Measurements from ENCODE around the gene CNTF.

DNA sequence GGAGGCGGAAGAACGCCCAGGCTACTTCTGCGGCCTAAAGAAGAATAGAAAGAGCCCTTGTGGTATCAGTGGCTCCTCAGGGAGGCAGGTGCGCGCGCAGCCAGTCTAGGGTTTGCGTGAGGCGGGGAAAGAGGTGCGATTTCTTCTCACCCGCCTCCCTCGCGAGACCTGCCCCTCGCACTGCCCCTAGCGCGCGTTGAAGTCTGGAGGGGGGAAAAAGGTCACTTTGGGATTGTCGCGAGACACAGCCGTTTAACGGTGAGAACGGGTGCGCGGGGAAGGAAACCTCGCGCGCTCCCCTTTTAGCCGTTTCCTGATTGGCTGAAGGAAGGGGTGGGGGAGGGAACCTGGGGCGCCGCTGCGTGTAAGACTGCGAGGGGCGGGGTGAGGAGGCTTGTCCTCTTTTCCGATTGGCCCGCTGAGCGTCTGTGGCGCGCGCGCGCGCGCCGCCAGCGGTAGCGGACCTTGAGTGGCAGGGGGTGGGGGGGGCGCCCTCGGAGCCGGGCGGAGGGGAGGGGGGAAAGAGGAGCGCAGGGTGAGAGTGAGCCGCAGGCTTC lies 43.8 kb upstream of the CNTF start, which contains the start of gene ZFP91:
- TF ChIP-seq, protein P1, sequence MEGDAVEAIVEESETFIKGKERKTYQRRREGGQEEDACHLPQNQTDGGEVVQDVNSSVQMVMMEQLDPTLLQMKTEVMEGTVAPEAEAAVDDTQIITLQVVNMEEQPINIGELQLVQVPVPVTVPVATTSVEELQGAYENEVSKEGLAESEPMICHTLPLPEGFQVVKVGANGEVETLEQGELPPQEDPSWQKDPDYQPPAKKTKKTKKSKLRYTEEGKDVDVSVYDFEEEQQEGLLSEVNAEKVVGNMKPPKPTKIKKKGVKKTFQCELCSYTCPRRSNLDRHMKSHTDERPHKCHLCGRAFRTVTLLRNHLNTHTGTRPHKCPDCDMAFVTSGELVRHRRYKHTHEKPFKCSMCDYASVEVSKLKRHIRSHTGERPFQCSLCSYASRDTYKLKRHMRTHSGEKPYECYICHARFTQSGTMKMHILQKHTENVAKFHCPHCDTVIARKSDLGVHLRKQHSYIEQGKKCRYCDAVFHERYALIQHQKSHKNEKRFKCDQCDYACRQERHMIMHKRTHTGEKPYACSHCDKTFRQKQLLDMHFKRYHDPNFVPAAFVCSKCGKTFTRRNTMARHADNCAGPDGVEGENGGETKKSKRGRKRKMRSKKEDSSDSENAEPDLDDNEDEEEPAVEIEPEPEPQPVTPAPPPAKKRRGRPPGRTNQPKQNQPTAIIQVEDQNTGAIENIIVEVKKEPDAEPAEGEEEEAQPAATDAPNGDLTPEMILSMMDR (IDR thresholded peaks at IDR 0.05; ENCODE audit: low read depth, low read length), result no peak
- TF ChIP-seq, protein P2, sequence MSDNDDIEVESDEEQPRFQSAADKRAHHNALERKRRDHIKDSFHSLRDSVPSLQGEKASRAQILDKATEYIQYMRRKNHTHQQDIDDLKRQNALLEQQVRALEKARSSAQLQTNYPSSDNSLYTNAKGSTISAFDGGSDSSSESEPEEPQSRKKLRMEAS (IDR thresholded peaks at IDR 0.05; ENCODE audit: low read depth, low read length), result peak; percentile 56; the same call in 1 of the 2 replicates
- TF ChIP-seq MYC (IDR thresholded peaks at IDR 0.05; ENCODE audit: low read depth, low read length), result peak; percentile 28; the same call in 1 of the 2 replicates

Measured in NB4 (cell line).